Measurements from ENCODE around the gene LMNA.

The LMNA gene
- long read RNA-seq, transcript LMNA-206 (12 exons, 3,190 nt): major isoform, 85 of 499 reads
- long read RNA-seq, partial matches to known transcripts: 396 of 499 reads
- long read RNA-seq, other reads (novel, unspliced or antisense): 18 of 499 reads

DNA sequence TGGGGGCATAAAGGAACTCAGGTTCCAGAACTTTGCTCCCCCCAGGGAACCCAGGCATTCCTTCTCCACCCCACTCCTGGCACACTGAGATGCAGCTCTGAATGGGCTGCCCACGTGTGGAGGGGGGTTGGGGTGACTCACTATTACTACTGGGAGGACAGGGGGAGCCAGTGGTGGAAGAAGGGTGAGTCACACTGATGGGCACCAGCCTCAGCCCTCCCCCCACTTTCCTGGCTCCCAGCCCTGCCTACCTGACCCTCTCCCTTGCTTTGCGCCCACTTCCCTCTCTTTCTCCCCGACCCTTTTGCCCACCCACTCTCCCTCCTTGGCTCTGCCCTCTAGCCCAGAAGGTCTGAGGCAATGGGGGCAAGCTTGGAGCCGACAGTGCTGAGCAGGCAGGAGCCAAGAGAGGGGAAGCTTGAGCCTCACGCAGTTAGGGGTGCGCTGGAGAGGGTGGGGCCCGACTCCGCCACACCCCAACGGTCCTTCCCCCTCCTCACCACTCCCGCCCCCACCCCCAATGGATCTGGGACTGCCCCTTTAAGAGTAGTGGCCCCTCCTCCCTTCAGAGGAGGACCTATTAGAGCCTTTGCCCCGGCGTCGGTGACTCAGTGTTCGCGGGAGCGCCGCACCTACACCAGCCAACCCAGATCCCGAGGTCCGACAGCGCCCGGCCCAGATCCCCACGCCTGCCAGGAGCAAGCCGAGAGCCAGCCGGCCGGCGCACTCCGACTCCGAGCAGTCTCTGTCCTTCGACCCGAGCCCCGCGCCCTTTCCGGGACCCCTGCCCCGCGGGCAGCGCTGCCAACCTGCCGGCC is at the start of gene LMNA:
LMNA (plus strand) TSS at position 611 of the 818 bp plus-strand sequence. CDS start 208 bp downstream, outside the sequence.
- Histone ChIP-seq H3K27me3 (ENCODE audit: insufficient read depth, poor library complexity, severe bottlenecking) (no peaks in the 10 kb centered on the region), H3K4me3 (replicated peaks; ENCODE audit: insufficient read depth, low read length) (peak within 1 kb of the TSS; percentile 66), H3K27ac (replicated peaks) (peak within 1 kb of the TSS; percentile 63)
- DNase-seq (ENCODE audit: low read depth in 1 of 2, low spot score in 1 of 2): peak; percentile 79 to 94
- TF ChIP-seq, protein P1, sequence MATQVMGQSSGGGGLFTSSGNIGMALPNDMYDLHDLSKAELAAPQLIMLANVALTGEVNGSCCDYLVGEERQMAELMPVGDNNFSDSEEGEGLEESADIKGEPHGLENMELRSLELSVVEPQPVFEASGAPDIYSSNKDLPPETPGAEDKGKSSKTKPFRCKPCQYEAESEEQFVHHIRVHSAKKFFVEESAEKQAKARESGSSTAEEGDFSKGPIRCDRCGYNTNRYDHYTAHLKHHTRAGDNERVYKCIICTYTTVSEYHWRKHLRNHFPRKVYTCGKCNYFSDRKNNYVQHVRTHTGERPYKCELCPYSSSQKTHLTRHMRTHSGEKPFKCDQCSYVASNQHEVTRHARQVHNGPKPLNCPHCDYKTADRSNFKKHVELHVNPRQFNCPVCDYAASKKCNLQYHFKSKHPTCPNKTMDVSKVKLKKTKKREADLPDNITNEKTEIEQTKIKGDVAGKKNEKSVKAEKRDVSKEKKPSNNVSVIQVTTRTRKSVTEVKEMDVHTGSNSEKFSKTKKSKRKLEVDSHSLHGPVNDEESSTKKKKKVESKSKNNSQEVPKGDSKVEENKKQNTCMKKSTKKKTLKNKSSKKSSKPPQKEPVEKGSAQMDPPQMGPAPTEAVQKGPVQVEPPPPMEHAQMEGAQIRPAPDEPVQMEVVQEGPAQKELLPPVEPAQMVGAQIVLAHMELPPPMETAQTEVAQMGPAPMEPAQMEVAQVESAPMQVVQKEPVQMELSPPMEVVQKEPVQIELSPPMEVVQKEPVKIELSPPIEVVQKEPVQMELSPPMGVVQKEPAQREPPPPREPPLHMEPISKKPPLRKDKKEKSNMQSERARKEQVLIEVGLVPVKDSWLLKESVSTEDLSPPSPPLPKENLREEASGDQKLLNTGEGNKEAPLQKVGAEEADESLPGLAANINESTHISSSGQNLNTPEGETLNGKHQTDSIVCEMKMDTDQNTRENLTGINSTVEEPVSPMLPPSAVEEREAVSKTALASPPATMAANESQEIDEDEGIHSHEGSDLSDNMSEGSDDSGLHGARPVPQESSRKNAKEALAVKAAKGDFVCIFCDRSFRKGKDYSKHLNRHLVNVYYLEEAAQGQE (IDR thresholded peaks at IDR 0.05; ENCODE audit: insufficient replicate concordance, low read depth): no peak
- TF ChIP-seq POLR2AphosphoS5 (IDR thresholded peaks at IDR 0.05; ENCODE audit: low read depth) (peak; percentile 62; the same call in 1 of the 2 replicates), GABPA (IDR thresholded peaks at IDR 0.05; ENCODE audit: low read depth) (no peak)

DNA sequence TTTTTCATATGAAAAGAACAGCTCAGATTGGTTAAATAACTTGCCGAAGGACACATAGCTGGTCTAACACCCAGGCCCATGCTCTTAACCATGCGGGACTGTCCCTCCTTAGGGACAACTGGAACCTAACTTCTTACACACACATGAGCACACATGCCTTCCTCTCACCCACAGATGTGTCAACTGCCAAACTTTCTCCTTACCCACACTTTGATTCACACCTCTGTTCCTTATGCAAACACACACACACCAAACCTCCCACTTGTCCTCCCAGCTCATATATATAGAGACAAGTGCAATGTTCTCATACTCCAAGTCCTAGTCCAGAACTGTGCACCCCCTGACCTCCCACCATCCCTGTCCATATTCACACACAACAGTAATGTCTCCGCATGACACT is 49.3 kb upstream of the LMNA start:
- no peak overlapping the region for H3K27ac ChIP-seq (replicated peaks)
- no peak for DNase-seq (ENCODE audit: low read depth in 1 of 2, low spot score in 1 of 2)
- no peak overlapping the region for H3K4me3 ChIP-seq (replicated peaks; ENCODE audit: insufficient read depth, low read length)
- TF ChIP-seq, protein P1 (IDR thresholded peaks at IDR 0.05; ENCODE audit: insufficient replicate concordance, low read depth): no peak
- no peak for TF ChIP-seq GABPA (IDR thresholded peaks at IDR 0.05; ENCODE audit: low read depth)
- TF ChIP-seq, protein P2, sequence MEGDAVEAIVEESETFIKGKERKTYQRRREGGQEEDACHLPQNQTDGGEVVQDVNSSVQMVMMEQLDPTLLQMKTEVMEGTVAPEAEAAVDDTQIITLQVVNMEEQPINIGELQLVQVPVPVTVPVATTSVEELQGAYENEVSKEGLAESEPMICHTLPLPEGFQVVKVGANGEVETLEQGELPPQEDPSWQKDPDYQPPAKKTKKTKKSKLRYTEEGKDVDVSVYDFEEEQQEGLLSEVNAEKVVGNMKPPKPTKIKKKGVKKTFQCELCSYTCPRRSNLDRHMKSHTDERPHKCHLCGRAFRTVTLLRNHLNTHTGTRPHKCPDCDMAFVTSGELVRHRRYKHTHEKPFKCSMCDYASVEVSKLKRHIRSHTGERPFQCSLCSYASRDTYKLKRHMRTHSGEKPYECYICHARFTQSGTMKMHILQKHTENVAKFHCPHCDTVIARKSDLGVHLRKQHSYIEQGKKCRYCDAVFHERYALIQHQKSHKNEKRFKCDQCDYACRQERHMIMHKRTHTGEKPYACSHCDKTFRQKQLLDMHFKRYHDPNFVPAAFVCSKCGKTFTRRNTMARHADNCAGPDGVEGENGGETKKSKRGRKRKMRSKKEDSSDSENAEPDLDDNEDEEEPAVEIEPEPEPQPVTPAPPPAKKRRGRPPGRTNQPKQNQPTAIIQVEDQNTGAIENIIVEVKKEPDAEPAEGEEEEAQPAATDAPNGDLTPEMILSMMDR (IDR thresholded peaks at IDR 0.05; ENCODE audit: insufficient read depth, low read length): no peak
- TF ChIP-seq SPI1 (IDR thresholded peaks at IDR 0.05; ENCODE audit: borderline replicate concordance, low read depth): no peak
- TF ChIP-seq POLR2AphosphoS5 (IDR thresholded peaks at IDR 0.05; ENCODE audit: low read depth): no peak
- H3K27me3 ChIP-seq (ENCODE audit: insufficient read depth, poor library complexity, severe bottlenecking): no peaks in the 10 kb centered on the region

DNA sequence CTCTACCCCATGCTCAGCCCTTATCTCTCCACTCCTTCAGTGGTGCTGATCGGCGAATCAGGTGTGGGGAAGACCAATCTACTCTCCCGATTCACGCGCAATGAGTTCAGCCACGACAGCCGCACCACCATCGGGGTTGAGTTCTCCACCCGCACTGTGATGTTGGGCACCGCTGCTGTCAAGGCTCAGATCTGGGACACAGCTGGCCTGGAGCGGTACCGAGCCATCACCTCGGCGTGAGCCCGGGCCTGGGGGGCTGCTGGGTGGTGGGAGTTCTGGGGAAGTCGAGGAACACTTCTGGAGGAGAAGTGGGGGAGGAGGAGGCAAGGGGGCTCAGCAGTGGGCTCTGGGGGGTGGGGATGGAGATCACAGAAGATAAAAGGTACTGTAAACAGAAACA is 48.6 kb upstream of the LMNA start:
- Histone ChIP-seq H3K4me3 (replicated peaks; ENCODE audit: insufficient read depth, low read length) (no peak overlapping the region), H3K27ac (replicated peaks) (no peak overlapping the region), H3K27me3 (ENCODE audit: insufficient read depth, poor library complexity, severe bottlenecking) (no peaks in the 10 kb centered on the region)
- no peak for DNase-seq (ENCODE audit: low read depth in 1 of 2, low spot score in 1 of 2)
- TF ChIP-seq, protein P1 (IDR thresholded peaks at IDR 0.05; ENCODE audit: insufficient replicate concordance, low read depth): no peak
- TF ChIP-seq GABPA (IDR thresholded peaks at IDR 0.05; ENCODE audit: low read depth) (no peak), POLR2AphosphoS5 (IDR thresholded peaks at IDR 0.05; ENCODE audit: low read depth) (no peak), SPI1 (IDR thresholded peaks at IDR 0.05; ENCODE audit: borderline replicate concordance, low read depth) (no peak)
- TF ChIP-seq, protein P2 (IDR thresholded peaks at IDR 0.05; ENCODE audit: insufficient read depth, low read length): no peak
